Measurements from ENCODE around the gene ZDHHC11. TPM values are rescaled to one million over a fixed set of nuclear protein-coding genes. Genes with fewer than 3 reads are reported as not detected.

The ZDHHC11 gene
- total RNA-seq, 4 donors from 2014 or later, result 0.54 to 5.3 (median 2.8) TPM

DNA sequence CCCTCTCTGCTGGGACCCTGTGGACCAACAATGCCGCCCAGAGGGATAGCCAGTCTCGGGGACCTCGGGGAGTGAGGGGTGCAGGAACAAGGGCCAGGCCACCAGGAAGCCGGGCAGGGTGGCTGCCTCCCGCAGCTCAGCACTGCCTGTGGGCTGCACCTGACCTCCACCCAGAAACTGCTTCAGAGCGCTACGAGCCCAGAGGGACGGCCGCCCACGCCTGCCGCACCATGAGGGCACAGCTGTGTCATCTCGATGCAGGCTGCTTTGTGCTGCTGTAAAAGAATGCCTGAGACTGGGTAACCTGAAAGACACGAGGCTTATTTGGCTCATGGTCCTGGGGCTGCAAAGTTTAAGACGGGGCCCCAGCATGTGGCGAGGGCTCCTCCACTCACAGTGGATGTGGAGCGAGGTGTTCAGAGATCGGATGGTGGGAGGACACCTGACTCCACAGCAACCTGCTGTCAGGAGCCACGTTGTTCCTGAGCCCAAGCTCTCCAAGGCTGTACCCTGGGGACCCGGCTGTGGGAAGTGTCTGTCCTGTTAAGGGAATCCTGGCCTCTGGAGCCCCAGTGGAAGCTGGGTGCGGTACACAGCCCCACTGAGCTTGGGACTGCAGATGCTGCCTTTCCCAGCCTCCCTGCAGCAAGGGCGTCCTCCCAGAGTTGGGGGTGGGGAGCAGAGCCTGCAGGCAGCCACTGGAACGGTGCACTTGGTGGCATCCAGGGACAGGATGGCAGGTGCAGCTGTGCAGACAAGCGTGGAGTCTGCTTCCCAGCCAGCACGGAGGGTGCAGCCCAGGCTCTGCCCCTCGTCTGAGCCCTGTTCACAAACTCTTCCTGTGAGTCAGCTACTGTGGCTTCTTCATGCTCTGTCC is 11.8 kb upstream of the ZDHHC11 start:
- Histone ChIP-seq H3K27me3 (no peaks in the 10 kb centered on the region), H3K9me3 (no peaks in the 10 kb centered on the region), H3K4me1 (no peaks in the 10 kb centered on the region), H3K4me3 (replicated peaks in 1 of 3) (no peak overlapping the region), H3K36me3 (peaks cover 24 to 35% of the 10 kb centered on the region in 2 donors), H3K27ac (no peak overlapping the region)
- DNase-seq, result no peak
- intact Hi-C loops (cut with DNase I), result no loop called here
- TF ChIP-seq POLR2A (IDR thresholded peaks at IDR 0.05), result peak in 1 of 2 donors; percentile 2
- TF ChIP-seq, protein P1, sequence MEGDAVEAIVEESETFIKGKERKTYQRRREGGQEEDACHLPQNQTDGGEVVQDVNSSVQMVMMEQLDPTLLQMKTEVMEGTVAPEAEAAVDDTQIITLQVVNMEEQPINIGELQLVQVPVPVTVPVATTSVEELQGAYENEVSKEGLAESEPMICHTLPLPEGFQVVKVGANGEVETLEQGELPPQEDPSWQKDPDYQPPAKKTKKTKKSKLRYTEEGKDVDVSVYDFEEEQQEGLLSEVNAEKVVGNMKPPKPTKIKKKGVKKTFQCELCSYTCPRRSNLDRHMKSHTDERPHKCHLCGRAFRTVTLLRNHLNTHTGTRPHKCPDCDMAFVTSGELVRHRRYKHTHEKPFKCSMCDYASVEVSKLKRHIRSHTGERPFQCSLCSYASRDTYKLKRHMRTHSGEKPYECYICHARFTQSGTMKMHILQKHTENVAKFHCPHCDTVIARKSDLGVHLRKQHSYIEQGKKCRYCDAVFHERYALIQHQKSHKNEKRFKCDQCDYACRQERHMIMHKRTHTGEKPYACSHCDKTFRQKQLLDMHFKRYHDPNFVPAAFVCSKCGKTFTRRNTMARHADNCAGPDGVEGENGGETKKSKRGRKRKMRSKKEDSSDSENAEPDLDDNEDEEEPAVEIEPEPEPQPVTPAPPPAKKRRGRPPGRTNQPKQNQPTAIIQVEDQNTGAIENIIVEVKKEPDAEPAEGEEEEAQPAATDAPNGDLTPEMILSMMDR (IDR thresholded peaks at IDR 0.05), result no peak
- 91% methylated on average over 13 to 17 of the region's 25 CpGs for WGBS, 2 donors

DNA sequence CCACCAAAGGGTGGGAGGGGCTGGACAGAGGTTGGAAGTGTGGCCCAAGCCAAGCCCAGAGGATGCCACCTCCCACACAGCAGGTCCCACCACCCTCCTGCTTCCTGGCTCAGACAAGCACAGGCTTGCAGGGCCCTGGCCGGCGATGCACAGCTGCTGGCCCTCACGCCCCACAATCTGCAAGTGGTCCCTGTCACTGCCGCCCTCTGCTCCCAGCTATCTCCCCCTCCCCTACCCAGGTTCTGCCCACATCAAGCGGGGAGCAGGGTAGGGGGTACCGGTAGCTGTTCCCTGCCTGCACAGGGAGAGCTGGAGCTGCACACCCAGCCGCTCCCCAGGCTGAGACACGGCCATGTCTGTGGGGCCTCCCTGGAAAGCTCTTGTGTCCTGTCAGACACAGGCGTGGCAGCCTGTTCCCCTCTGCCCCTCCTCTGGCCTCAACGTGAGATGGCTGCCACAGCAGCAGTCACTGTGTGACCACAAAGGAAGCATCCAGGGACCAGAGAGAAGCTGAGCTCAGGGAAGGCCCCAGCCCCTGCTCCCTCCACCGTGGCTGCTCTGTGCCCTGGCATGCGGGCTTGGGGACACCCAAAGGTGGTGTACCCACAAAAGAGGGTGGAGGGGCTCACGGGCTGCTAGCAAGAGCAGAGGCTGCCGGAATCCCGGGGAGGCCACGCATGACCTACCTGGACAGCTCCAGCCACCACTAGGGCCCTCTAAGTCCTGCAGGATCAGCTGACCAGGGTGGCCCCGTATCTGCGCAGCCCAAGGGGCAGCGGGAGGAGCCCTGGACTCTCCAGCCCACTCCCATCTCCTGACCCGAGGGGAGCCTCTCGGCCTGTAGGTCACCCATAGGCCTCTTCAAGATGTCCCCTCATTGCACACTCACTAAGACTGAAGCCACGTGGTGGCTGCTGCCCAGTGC is 10.9 kb upstream of the ZDHHC11 start:
- intact Hi-C loops (cut with DNase I), result no loop called here
- TF ChIP-seq, protein P1 (IDR thresholded peaks at IDR 0.05), result no peak
- no peak for TF ChIP-seq POLR2A (IDR thresholded peaks at IDR 0.05)
- Histone ChIP-seq H3K36me3 (peaks cover 24 to 35% of the 10 kb centered on the region in 2 donors), H3K27ac (no peak overlapping the region), H3K27me3 (no peaks in the 10 kb centered on the region), H3K9me3 (no peaks in the 10 kb centered on the region), H3K4me3 (replicated peaks in 1 of 3) (no peak overlapping the region), H3K4me1 (no peaks in the 10 kb centered on the region)
- WGBS, 2 donors, result 100% methylated on average over 2 of the region's 22 CpGs; no CpG with 5 or more reads in 1 of the 2 donors
- no peak for DNase-seq

DNA sequence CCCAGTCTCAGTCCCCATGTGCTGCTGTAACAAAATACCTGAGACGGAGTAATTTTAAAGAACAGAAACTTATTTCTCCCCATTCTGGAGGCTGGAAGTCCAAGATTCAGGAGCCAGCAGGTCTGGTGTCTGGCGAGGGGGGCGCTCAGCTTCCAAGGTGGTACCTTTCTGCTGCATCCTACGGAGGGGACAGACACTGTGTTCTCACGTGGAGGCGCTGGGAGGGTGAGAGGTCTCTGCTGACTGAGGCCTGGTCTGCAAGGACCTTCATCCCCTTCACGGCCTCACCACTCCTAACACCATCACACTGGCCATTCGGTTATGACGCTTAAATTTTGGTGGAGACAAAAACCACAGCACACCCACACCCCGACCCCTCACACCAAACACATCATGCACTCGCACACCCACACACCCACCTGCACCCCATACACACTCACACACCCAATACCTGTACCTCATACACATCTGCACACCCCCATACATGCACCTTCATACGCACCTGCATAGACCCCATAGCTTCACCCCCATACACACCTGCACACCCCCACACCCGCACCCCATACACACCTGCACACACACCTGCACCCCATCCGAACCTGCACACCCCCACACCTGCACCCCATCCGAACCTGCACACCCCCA is 9.8 kb upstream of the ZDHHC11 start:
- H3K4me1 ChIP-seq, result no peaks in the 10 kb centered on the region
- TF ChIP-seq, protein P1 (IDR thresholded peaks at IDR 0.05), result no peak
- TF ChIP-seq POLR2A (IDR thresholded peaks at IDR 0.05), result no peak
- no peak overlapping the region for H3K27ac ChIP-seq
- H3K9me3 ChIP-seq, result no peaks in the 10 kb centered on the region
- no peaks in the 10 kb centered on the region for H3K27me3 ChIP-seq
- 95 to 97% methylated on average over 15 of the region's 15 CpGs for WGBS, 2 donors
- no peak overlapping the region for H3K4me3 ChIP-seq (replicated peaks in 1 of 3)
- intact Hi-C loops (cut with DNase I), result no loop called here
- peaks cover 24 to 29% of the 10 kb centered on the region in 2 donors for H3K36me3 ChIP-seq
- no peak for DNase-seq

DNA sequence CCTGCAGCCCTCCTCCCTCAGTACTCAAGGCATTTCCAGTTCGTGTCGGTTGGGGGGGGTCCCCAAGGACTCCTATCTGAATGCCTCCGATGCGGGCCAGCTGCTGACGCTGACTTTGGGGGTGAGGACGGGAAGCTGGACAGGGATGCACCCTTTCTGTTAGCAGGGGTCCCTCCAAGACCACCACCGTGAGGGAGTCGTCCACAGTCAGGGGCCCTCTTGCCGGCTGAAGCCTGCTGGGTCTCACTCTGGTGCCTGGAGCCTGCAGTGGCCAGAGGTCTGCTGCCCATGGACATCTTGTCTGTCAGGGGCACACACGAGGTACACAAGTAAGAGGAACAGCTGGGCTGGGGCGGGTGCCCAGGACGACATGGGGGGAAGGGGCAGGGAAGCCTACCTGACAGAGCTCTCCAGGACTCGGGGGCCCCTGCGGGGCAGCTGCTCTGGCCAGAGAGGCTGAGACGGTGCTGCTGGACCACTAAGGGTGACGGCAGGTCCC is 9.1 kb upstream of the ZDHHC11 start:
- 71 to 78% methylated on average over 7 to 15 of the region's 16 CpGs for WGBS, 2 donors
- Histone ChIP-seq H3K36me3 (peaks cover 16 to 21% of the 10 kb centered on the region in 2 donors), H3K27ac (no peak overlapping the region), H3K9me3 (no peaks in the 10 kb centered on the region), H3K27me3 (no peaks in the 10 kb centered on the region), H3K4me1 (no peaks in the 10 kb centered on the region), H3K4me3 (replicated peaks in 1 of 3) (no peak overlapping the region)
- intact Hi-C loops (cut with DNase I), result no loop called here
- TF ChIP-seq POLR2A (IDR thresholded peaks at IDR 0.05), result no peak
- TF ChIP-seq, protein P1 (IDR thresholded peaks at IDR 0.05), result no peak
- DNase-seq, result no peak
